CD4-positive, alpha-beta T cell (primary cell): ENCODE data around the gene RAD18. TPM values are rescaled to one million over a fixed set of nuclear protein-coding genes. Genes with fewer than 3 reads are reported as not detected.

Source experiments
- ATAC-seq: fragments of 200-7000 bp; cut with Tn5 transposase; one replicate; pipeline ENCODE4 v1.10.0; 2022; ENCODE audit warnings: mild to moderate bottlenecking; ENCODE audit not compliant: poor library complexity
- CTCF ChIA-PET: fragments of 350-600 bp; sonication (Branson Sonifier 250); formaldehyde crosslinking; loops from one replicate; lab custom pipeline; 2021; ENCODE audit warnings: antibody characterized with exemption, inconsistent platforms; lab: Charles Lee
- POLR2A ChIA-PET: fragments of 350-600 bp; sonication (Branson Sonifier 250); formaldehyde crosslinking; loops from one replicate; lab custom pipeline; 2021; ENCODE audit warnings: antibody characterized with exemption, inconsistent platforms; lab: Charles Lee
- DNase-seq, 14 experiments: peaks; one replicate each; pipeline ENCODE4 v3.0.0-alpha.2; 2013 to 2020; ENCODE audit warnings: mixed read lengths in 2 of 14
- H3K27ac ChIP-seq, 2 donors: one replicate each; pipeline versions ENCODE4 v1.5.1 to v1.7.0; 2013; ENCODE audit warnings: low read length in 2 of 2, low read depth in 1 of 2, mild to moderate bottlenecking in 1 of 2
- H3K27me3 ChIP-seq, 2 experiments: 1 replicate in 1 of 2; 2 replicates in 1 of 2; pipeline versions ENCODE4 v1.6.1 to v1.7.0; 2013; ENCODE audit warnings: low read length in 2 of 2, control low read depth in 1 of 2, mild to moderate bottlenecking in 1 of 2, moderate library complexity in 1 of 2; ENCODE audit not compliant: insufficient read depth in 2 of 2, control insufficient read depth in 1 of 2
- H3K36me3 ChIP-seq: one replicate; pipeline ENCODE4 v1.6.1; 2013; ENCODE audit warnings: low read length, control low read depth; ENCODE audit not compliant: insufficient read depth
- H3K4me1 ChIP-seq: one replicate; pipeline ENCODE4 v1.6.1; 2013; ENCODE audit warnings: low read length, control low read depth; ENCODE audit not compliant: insufficient read depth
- H3K4me3 ChIP-seq: one replicate; pipeline ENCODE4 v1.5.1; 2013; ENCODE audit warnings: mild to moderate bottlenecking, low read length, moderate library complexity
- H3K9me3 ChIP-seq, 2 experiments: 1 replicate in 1 of 2; 2 replicates in 1 of 2; pipeline versions ENCODE4 v1.6.1 to v1.7.0; 2013; ENCODE audit warnings: low read length in 2 of 2, mild to moderate bottlenecking in 2 of 2, control low read depth in 1 of 2, moderate library complexity in 1 of 2; ENCODE audit not compliant: control insufficient read depth in 1 of 2, insufficient read depth in 1 of 2
- H3K27ac Mint-ChIP-seq: one replicate; pipeline ENCODE4 v1.8.0; 2020; ENCODE audit warnings: mixed read lengths
- H3K27me3 Mint-ChIP-seq: one replicate; pipeline ENCODE4 v1.8.0; 2021; ENCODE audit warnings: mixed read lengths
- H3K36me3 Mint-ChIP-seq: one replicate; pipeline ENCODE4 v1.8.0; 2021; ENCODE audit warnings: low read depth, mixed read lengths
- H3K4me1 Mint-ChIP-seq: one replicate; pipeline ENCODE4 v1.8.0; 2021; ENCODE audit warnings: low read depth, mixed read lengths
- H3K4me3 Mint-ChIP-seq: one replicate; pipeline ENCODE4 v1.8.0; 2020; ENCODE audit warnings: mild to moderate bottlenecking, mixed read lengths
- H3K9me3 Mint-ChIP-seq: one replicate; pipeline ENCODE4 v1.8.0; 2020; ENCODE audit warnings: mixed read lengths
- CTCF ChIP-seq: fragments of 200-600 bp; IDR thresholded peaks from one replicate; pipeline ENCODE4 v1.8.0; 2022; ENCODE audit warnings: antibody characterized with exemption, mild to moderate bottlenecking
- intact Hi-C, 2 experiments: fragments of 100-400 bp; cut with DNase I in 1 of 2; cut with micrococcal nuclease in 1 of 2; formaldehyde crosslinking; loops; one replicate each; pipeline versions ENCODE4 v1.15.1 to v1.9.0; 2023 to 2025; cut with DNase I, micrococcal nuclease
- total RNA-seq, 174 experiments: library from RNA in 2 of 174; stranded (reverse) in 2 of 174; gene quantifications; one replicate each; pipeline ENCODE4 v1.2.3 and lab custom pipeline; 2021 to 2026

Gene RAD18
- total RNA-seq, 2 experiments from 2014 or later: 9.6 to 10.0 TPM

GRCh38 chr3:8911781-8912180, 51.5 kb downstream of the RAD18 start:
- H3K27me3 Mint-ChIP-seq: no peaks in the 10 kb centered on the region
- ATAC-seq: no peak
- Histone ChIP-seq H3K4me1 (no peaks in the 10 kb centered on the region), H3K36me3 (peaks cover 11% of the 10 kb centered on the region), H3K27me3 (no peaks in the 10 kb centered on the region), H3K4me3 (no peak overlapping the region), H3K9me3 (no peaks in the 10 kb centered on the region), H3K27ac (no peak overlapping the region)
- H3K27ac Mint-ChIP-seq: no peak overlapping the region
- H3K4me3 Mint-ChIP-seq: no peak overlapping the region
- no peak for TF ChIP-seq CTCF
- intact Hi-C loops: no loop called here
- H3K9me3 Mint-ChIP-seq: no peaks in the 10 kb centered on the region
- ChIA-PET POLR2A (no interaction called here), CTCF (no interaction called here)
- H3K4me1 Mint-ChIP-seq: no peaks in the 10 kb centered on the region
- DNase-seq: no peak
- peaks cover 49% of the 10 kb centered on the region for H3K36me3 Mint-ChIP-seq

- ChIA-PET POLR2A (no interaction called here), CTCF (no interaction called here)
- no peak for ATAC-seq
These were observed 54.1 kb downstream of the RAD18 start for GRCh38 chr3:8909160-8909559.

GRCh38 chr3:8903191-8903590, 60.1 kb downstream of the RAD18 start:
- CTCF ChIA-PET: no interaction called here
- intact Hi-C loops: no loop called here
- no peak overlapping the region for H3K27ac Mint-ChIP-seq
- no peak for TF ChIP-seq CTCF
- H3K27me3 Mint-ChIP-seq: no peaks in the 10 kb centered on the region
- ATAC-seq: no peak
- Histone ChIP-seq H3K27me3 (no peaks in the 10 kb centered on the region), H3K9me3 (no peaks in the 10 kb centered on the region), H3K4me3 (no peak overlapping the region), H3K27ac (no peak overlapping the region), H3K4me1 (no peaks in the 10 kb centered on the region), H3K36me3 (peaks cover 2% of the 10 kb centered on the region)
- H3K4me1 Mint-ChIP-seq: no peaks in the 10 kb centered on the region
- H3K36me3 Mint-ChIP-seq: peaks cover 67% of the 10 kb centered on the region
- H3K4me3 Mint-ChIP-seq: no peak overlapping the region
- POLR2A ChIA-PET: no interaction called here
- no peaks in the 10 kb centered on the region for H3K9me3 Mint-ChIP-seq
- no peak for DNase-seq

More at GRCh38 chr3:8909160-8909559, 54.1 kb downstream of the RAD18 start:
- H3K9me3 ChIP-seq: no peaks in the 10 kb centered on the region
- intact Hi-C loops: no loop called here
- TF ChIP-seq CTCF: no peak
- Mint-ChIP-seq H3K4me3 (no peak overlapping the region), H3K27me3 (no peaks in the 10 kb centered on the region), H3K27ac (no peak overlapping the region), H3K4me1 (no peaks in the 10 kb centered on the region), H3K9me3 (no peaks in the 10 kb centered on the region), H3K36me3 (peaks cover 67% of the 10 kb centered on the region)
- no peaks in the 10 kb centered on the region for H3K27me3 ChIP-seq
- H3K27ac ChIP-seq: no peak overlapping the region
- DNase-seq: no peak
- H3K4me3 ChIP-seq: no peak overlapping the region
- no peaks in the 10 kb centered on the region for H3K4me1 ChIP-seq
- H3K36me3 ChIP-seq: peaks cover 11% of the 10 kb centered on the region
